Measurements from ENCODE around the gene RPUSD1.

GRCh38 chr16:752007-752312 lies 36.2 kb downstream of the RPUSD1 start:
- TF ChIP-seq CTCF (conservative IDR thresholded peaks at IDR 0.05; ENCODE audit: low read depth, low read length) (no peak), EZH2 (IDR thresholded peaks at IDR 0.05; ENCODE audit: borderline replicate concordance, low read depth, low read length, poor library complexity, severe bottlenecking) (no peak)

All from A673 (cell line).